Liver (tissue), 9 donors: Measurements from ENCODE around the gene GNG4. TPM values are rescaled to one million over a fixed set of nuclear protein-coding genes. Genes with fewer than 3 reads are reported as not detected.

Source experiments
- DNase-seq: peaks from one replicate; pipeline ENCODE4 v3.0.0-alpha.2; 2017; ENCODE audit warnings: low spot score
- H3K27ac ChIP-seq, 2 donors: one replicate each; pipeline ENCODE4 v1.7.0; 2013; ENCODE audit warnings: inconsistent platforms in 2 of 2, low read length in 2 of 2, control low read depth in 1 of 2, low read depth in 1 of 2, mild to moderate bottlenecking in 1 of 2
- H3K27me3 ChIP-seq, 4 donors: one replicate each; pipeline versions ENCODE4 v1.6.1 to v1.7.0; 2013; ENCODE audit warnings: low read length in 3 of 4, inconsistent platforms in 1 of 4, mild to moderate bottlenecking in 1 of 4, moderate library complexity in 1 of 4; ENCODE audit not compliant: control insufficient read depth in 4 of 4, insufficient read depth in 4 of 4
- H3K36me3 ChIP-seq, 4 donors: one replicate each; pipeline versions ENCODE4 v1.6.1 to v1.7.0; 2013; ENCODE audit warnings: low read length in 3 of 4, mild to moderate bottlenecking in 3 of 4, low read depth in 1 of 4, moderate library complexity in 1 of 4; ENCODE audit not compliant: control insufficient read depth in 4 of 4, insufficient read depth in 3 of 4
- H3K4me1 ChIP-seq, 4 donors: one replicate each; pipeline versions ENCODE4 v1.6.1 to v1.7.0; 2013; ENCODE audit warnings: low read length in 3 of 4, mild to moderate bottlenecking in 3 of 4, moderate library complexity in 1 of 4; ENCODE audit not compliant: control insufficient read depth in 4 of 4, insufficient read depth in 4 of 4
- H3K4me3 ChIP-seq, 3 donors: one replicate each; pipeline versions ENCODE4 v1.6.1 to v1.7.0; 2013; ENCODE audit warnings: low read length in 3 of 3, control low read depth in 1 of 3, low read depth in 1 of 3, mild to moderate bottlenecking in 1 of 3
- H3K9ac ChIP-seq, 2 donors: one replicate each; pipeline ENCODE4 v1.7.0; 2013; ENCODE audit warnings: low read length in 2 of 2, mild to moderate bottlenecking in 2 of 2, moderate library complexity in 2 of 2, control low read depth in 1 of 2, low read depth in 1 of 2
- H3K9me3 ChIP-seq, 4 donors: one replicate each; pipeline versions ENCODE4 v1.6.1 to v1.7.0; 2013; ENCODE audit warnings: low read length in 3 of 4; ENCODE audit not compliant: control insufficient read depth in 4 of 4
- ATF3 ChIP-seq: IDR thresholded peaks from 2 replicates; pipeline ENCODE4 v1.6.1; 2016; ENCODE audit warnings: antibody characterized with exemption
- EGR1 ChIP-seq, 2 donors: IDR thresholded peaks; 2 replicates each; pipeline ENCODE4 v1.6.1; 2016 to 2018; ENCODE audit warnings: antibody characterized with exemption in 2 of 2, low read depth in 2 of 2
- FOXA2 ChIP-seq: IDR thresholded peaks from 2 replicates; pipeline ENCODE4 v1.6.1; 2016; ENCODE audit warnings: antibody characterized with exemption
- GABPA ChIP-seq, 2 donors: IDR thresholded peaks in 1 of 2; conservative IDR thresholded peaks in 1 of 2; 2 replicates each; pipeline ENCODE4 v1.6.1; 2016; ENCODE audit warnings: antibody characterized with exemption in 2 of 2, mild to moderate bottlenecking in 1 of 2, moderate library complexity in 1 of 2
- HNF4A ChIP-seq, 2 donors: conservative IDR thresholded peaks; 2 replicates each; pipeline ENCODE4 v1.6.1; 2016; ENCODE audit warnings: antibody characterized with exemption in 2 of 2, mild to moderate bottlenecking in 2 of 2
- HNF4G ChIP-seq: IDR thresholded peaks from 2 replicates; pipeline ENCODE4 v1.6.1; 2016; ENCODE audit warnings: antibody characterized with exemption
- JUND ChIP-seq, 2 donors: IDR thresholded peaks; 2 replicates each; pipeline ENCODE4 v1.6.1; 2016; ENCODE audit warnings: antibody characterized with exemption in 2 of 2
- NR2F2 ChIP-seq: IDR thresholded peaks from 2 replicates; pipeline ENCODE4 v1.6.1; 2016; ENCODE audit warnings: antibody characterized with exemption
- RAD21 ChIP-seq, 2 donors: IDR thresholded peaks; 2 replicates each; pipeline ENCODE4 v1.6.1; 2016; ENCODE audit warnings: antibody characterized with exemption in 2 of 2, mild to moderate bottlenecking in 2 of 2
- REST ChIP-seq: IDR thresholded peaks from 2 replicates; pipeline ENCODE4 v1.6.1; 2016; ENCODE audit warnings: antibody characterized with exemption, mild to moderate bottlenecking
- RXRA ChIP-seq, 2 donors: IDR thresholded peaks; 2 replicates each; pipeline ENCODE4 v1.6.1; 2017 to 2018; ENCODE audit warnings: antibody characterized with exemption in 2 of 2, mild to moderate bottlenecking in 1 of 2
- SP1 ChIP-seq: IDR thresholded peaks from 2 replicates; pipeline ENCODE4 v1.6.1; 2018; ENCODE audit warnings: antibody characterized with exemption, mild to moderate bottlenecking
- TAF1 ChIP-seq: conservative IDR thresholded peaks from 2 replicates; pipeline ENCODE4 v1.6.1; 2016; ENCODE audit warnings: antibody characterized with exemption, mild to moderate bottlenecking
- YY1 ChIP-seq: IDR thresholded peaks from 2 replicates; pipeline ENCODE4 v1.6.1; 2016; ENCODE audit warnings: antibody characterized with exemption, mild to moderate bottlenecking
- WGBS: extraction: QIAGEN DNeasy Blood & Tissue Kit; methylation state at CpG from one replicate; pipeline ENCODE4 v1.1.7; 2013; 5-methylcytosine and 5-hydroxymethylcytosine counted together
- polyA plus RNA-seq, 2 donors: library from polyadenylated mRNA; stranded (reverse) in 1 of 2; unstranded in 1 of 2; fragments of 200-250 nt in 1 of 2; fragments of >200 nt in 1 of 2; fragmentation: Nextera tagmentation in 1 of 2; extraction: Ambion mirVana in 1 of 2; gene quantifications; one replicate each; pipeline versions ENCODE4 v1.2.1 to v1.2.3, GENCODE V29; 2013 to 2015
- total RNA-seq, 2 donors: library from RNA; depleted of rRNA; stranded (reverse); fragments of >200 nt; gene quantifications; one replicate each; pipeline ENCODE4 v1.2.3, GENCODE V29; 2014
- TF ChIP-seq, protein P1 (sequence below): IDR thresholded peaks from 2 replicates; pipeline ENCODE4 v1.6.1; 2016; ENCODE audit warnings: antibody characterized with exemption
- TF ChIP-seq, protein P2 (sequence below): fragments of 150-350 bp; IDR thresholded peaks from 2 replicates; pipeline ENCODE4 v1.5.1; 2017; ENCODE audit warnings: improper control_type of control experiment, low read depth, low read length; ENCODE audit not compliant: missing input control
- TF ChIP-seq, protein P3 (sequence below): IDR thresholded peaks from 2 replicates; pipeline ENCODE4 v1.6.1; 2016; ENCODE audit warnings: antibody characterized with exemption
- donor health status: healthy.
- donor health status: healthy.
- donor health status: healthy.
- donor health status: healthy.
- donor health status: healthy.

The GNG4 gene
- total and polyA plus RNA-seq, 4 donors = 0.65 TPM; not detected in 3

DNA sequence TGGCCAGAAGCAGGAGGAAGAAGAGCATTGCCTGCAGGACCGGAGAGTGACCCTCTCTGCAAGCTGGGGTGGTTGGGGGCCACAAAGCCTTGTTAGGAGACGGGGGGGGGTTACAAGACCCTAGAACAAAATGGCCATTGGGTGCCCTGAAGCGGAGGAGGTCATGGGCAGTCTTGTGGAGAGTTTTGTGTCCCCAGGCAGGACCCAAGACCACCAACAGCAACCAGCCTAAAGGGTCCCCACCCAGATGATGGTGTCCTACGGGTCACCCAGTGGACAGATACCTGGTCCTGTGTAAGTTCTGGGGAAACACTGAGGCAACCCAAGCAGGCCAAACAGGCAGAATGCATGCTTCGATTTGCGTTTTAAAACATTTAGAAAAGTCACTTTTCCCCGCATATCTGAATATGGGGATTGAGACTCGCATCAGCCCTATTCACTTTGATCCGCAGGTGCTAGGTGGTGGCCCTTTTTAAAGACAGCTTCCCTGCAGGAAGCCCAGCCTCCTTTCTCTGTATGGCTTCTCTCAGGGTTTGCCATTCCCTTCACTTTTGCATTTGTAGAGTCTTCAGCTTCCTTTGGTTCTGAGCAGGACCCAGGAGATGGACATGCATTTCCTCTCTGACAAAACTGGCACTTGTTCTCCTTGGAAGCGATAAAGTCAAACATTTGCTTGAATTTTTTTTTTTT is 21.1 kb downstream of the GNG4 start:
- TF ChIP-seq EGR1 (IDR thresholded peaks at IDR 0.05; ENCODE audit: low read depth in 2 of 2) (no peak), TAF1 (no peak), HNF4G (no peak), YY1 (no peak), GABPA (IDR thresholded peaks at IDR 0.05 in 1 of 2, conservative IDR thresholded peaks at IDR 0.05 in 1 of 2) (no peak), RXRA (IDR thresholded peaks at IDR 0.05) (no peak), FOXA2 (no peak), HNF4A (conservative IDR thresholded peaks at IDR 0.05) (no peak), ATF3 (no peak), SP1 (no peak), RAD21 (IDR thresholded peaks at IDR 0.05) (no peak), REST (no peak), JUND (IDR thresholded peaks at IDR 0.05) (no peak), NR2F2 (no peak)
- TF ChIP-seq, protein P1, sequence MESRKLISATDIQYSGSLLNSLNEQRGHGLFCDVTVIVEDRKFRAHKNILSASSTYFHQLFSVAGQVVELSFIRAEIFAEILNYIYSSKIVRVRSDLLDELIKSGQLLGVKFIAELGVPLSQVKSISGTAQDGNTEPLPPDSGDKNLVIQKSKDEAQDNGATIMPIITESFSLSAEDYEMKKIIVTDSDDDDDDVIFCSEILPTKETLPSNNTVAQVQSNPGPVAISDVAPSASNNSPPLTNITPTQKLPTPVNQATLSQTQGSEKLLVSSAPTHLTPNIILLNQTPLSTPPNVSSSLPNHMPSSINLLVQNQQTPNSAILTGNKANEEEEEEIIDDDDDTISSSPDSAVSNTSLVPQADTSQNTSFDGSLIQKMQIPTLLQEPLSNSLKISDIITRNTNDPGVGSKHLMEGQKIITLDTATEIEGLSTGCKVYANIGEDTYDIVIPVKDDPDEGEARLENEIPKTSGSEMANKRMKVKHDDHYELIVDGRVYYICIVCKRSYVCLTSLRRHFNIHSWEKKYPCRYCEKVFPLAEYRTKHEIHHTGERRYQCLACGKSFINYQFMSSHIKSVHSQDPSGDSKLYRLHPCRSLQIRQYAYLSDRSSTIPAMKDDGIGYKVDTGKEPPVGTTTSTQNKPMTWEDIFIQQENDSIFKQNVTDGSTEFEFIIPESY = no peak
- TF ChIP-seq, protein P2, sequence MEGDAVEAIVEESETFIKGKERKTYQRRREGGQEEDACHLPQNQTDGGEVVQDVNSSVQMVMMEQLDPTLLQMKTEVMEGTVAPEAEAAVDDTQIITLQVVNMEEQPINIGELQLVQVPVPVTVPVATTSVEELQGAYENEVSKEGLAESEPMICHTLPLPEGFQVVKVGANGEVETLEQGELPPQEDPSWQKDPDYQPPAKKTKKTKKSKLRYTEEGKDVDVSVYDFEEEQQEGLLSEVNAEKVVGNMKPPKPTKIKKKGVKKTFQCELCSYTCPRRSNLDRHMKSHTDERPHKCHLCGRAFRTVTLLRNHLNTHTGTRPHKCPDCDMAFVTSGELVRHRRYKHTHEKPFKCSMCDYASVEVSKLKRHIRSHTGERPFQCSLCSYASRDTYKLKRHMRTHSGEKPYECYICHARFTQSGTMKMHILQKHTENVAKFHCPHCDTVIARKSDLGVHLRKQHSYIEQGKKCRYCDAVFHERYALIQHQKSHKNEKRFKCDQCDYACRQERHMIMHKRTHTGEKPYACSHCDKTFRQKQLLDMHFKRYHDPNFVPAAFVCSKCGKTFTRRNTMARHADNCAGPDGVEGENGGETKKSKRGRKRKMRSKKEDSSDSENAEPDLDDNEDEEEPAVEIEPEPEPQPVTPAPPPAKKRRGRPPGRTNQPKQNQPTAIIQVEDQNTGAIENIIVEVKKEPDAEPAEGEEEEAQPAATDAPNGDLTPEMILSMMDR = no peak
- TF ChIP-seq, protein P3, sequence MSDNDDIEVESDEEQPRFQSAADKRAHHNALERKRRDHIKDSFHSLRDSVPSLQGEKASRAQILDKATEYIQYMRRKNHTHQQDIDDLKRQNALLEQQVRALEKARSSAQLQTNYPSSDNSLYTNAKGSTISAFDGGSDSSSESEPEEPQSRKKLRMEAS = no peak
- DNase-seq = no peak
- Histone ChIP-seq H3K36me3 (no peaks in the 10 kb centered on the region), H3K9me3 (no peaks in the 10 kb centered on the region), H3K4me3 (no peak overlapping the region), H3K4me1 (peaks cover 0 to 8% (median 4%) of the 10 kb centered on the region in 4 donors), H3K27me3 (peaks cover 0 to under 1% (median 0%) of the 10 kb centered on the region in 4 donors), H3K9ac (no peak overlapping the region), H3K27ac (no peak overlapping the region)
- 94% methylated on average over 10 of the region's 10 CpGs for WGBS
